HG02840 (cell line): ENCODE measurements around the gene DHRS7B.
"Not testable (repeated sequence)": the region's sequence is repeated elsewhere in the genome, so short reads cannot be mapped to it uniquely, and the experiment has no call there.

Source experiments
- ATAC-seq: cut with Tn5 transposase; IDR thresholded peaks from one replicate; pipeline ENCODE4 v1.9.1; 2021; ENCODE audit warnings: mild to moderate bottlenecking, moderate library complexity, moderate number of reproducible peaks; ENCODE audit not compliant: unreplicated experiment, low FRiP score

Gene DHRS7B

GRCh38 chr17:21201874-21202273, 75.1 kb downstream of the DHRS7B start:
- ATAC-seq = no peak

GRCh38 chr17:21202512-21202911, 75.7 kb downstream of the DHRS7B start:
- no peak for ATAC-seq

GRCh38 chr17:21204935-21205334, 78.2 kb downstream of the DHRS7B start:
- ATAC-seq = no peak

GRCh38 chr17:21208352-21208751, 81.6 kb downstream of the DHRS7B start:
- no peak for ATAC-seq

DNA sequence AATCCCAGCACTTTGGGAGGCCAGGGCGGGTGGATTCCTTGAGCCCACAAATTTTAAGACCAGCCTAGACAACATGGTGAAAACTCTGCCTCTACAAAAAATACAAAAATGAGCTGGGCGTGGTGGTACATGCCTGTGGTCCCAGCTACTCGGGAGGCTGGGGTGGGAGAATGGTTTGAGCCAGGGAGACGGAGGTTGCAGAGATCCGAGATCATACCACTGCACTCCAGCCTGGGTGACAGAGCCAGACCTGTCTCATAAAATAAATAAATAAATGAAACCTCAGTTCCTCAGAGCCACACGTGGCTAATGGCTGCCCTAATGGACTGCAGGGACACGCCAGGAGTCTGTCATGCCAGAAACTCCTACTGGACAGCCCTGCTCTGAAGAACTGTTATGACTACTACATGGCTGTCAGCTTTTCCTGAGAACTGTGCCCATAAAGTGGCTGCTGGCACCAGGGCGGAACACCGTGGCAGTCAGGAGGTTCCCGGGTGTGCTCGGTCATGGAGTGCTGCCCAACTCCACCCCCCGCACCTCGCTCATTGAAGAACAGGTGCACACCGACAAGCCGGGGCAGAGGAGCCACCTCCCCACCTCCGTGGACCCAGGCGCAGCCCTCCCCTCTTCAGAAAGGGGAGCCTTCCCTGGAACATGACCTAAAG, 82.9 kb downstream of the DHRS7B start:
- ATAC-seq = no peak

GRCh38 chr17:21210411-21211076, 83.8 kb downstream of the DHRS7B start:
- no peak for ATAC-seq

GRCh38 chr17:21211825-21212479, 85.2 kb downstream of the DHRS7B start:
- ATAC-seq = no peak

DNA sequence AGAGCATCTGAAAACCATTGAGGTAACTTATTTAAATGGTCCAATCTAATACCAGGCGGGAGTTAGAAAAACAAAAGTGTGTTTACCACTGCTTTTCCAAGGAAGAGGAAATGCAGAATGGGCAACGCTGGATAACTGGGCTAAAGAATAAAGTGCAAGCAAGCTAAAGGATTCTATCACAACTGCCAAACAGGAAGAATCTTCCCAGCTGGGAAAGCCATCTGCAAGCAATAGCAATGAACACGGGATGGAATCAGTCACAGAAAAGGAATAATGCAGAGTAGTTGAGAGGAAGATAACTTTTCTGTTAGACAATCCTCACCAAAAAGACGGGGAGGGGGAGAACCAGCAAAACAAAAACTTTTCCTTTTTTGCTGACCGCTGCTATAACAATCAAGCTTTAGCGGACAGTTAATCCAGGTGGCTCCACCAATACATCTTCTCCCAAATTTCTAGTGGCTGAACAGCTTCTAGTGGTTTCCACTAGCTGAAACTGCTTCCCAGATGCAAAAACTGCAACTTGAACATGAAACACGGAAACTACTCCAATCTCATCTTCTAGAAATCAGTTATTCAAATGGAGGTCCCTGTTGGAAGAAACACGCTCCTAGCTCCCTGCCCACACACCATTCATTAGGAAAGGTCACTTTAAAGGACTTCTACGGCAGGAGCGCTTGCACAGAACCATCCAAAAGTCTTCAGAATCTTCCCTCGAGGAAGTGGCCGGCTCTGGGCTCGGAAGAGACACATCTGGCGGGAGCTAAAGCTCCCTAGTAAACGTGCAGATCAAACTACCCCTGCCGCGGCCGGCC, 86.3 kb downstream of the DHRS7B start:
- ATAC-seq = no peak

- peak; percentile 20 for ATAC-seq
These were observed 86.9 kb downstream of the DHRS7B start for GRCh38 chr17:21213638-21214014.

GRCh38 chr17:21214015-21214776, 87.4 kb downstream of the DHRS7B start, which contains the start of gene TMEM11:
Gene TMEM11, minus strand, starts transcription at chr17:21214161. Its CDS starts 9 bp downstream, at chr17:21214152.
- ATAC-seq = peak; percentile 81

GRCh38 chr17:21214777-21215541, 88.2 kb downstream of the DHRS7B start:
- peak; percentile 13 for ATAC-seq

DNA sequence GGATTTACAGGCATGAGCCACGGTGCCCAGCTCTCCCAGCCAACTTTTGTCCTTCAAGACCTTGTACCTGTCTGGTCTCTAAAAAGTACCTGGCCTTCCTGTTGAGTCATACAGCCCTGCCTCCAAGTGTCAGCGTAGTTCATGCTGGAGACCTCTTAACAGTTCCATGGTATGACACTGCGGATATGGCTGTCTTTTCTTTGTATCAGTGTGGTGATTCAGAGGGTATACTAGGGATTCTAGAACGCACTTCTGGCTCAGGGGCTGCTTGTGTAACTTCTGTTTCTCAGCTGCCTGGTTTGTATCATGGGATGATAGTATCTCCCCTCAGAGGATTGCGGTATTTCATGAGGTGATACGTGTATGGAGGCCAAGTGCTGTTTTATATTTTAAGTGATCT, 89.2 kb downstream of the DHRS7B start:
- ATAC-seq = no peak

DNA sequence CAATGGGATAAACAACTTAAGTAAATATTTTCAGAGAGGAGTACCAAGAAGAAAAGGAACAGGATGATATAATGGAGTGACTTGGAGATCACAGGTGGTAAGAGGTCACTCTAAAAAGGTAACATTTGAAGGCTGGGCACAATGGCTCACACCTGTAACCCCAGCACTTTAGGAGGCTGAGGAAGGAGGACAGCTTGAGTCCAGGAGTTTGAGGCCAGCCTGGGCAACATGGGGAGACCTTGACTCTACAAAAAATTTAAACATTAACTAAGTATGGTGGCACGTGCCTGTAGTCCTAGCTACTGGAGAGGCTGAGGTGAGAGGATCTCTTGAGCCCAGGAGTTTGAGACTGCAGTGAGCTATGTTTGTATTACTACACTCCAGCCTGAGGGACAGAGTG, 90.6 kb downstream of the DHRS7B start:
- ATAC-seq = no peak

GRCh38 chr17:21218101-21218500, 91.3 kb downstream of the DHRS7B start:
- no peak for ATAC-seq

GRCh38 chr17:21218831-21219380, 92.1 kb downstream of the DHRS7B start:
- no peak for ATAC-seq

GRCh38 chr17:21223086-21223485, 96.3 kb downstream of the DHRS7B start:
- no peak for ATAC-seq

- ATAC-seq = not testable (repeated sequence)
These were observed 100.5 kb downstream of the DHRS7B start for GRCh38 chr17:21227277-21227676.

DNA sequence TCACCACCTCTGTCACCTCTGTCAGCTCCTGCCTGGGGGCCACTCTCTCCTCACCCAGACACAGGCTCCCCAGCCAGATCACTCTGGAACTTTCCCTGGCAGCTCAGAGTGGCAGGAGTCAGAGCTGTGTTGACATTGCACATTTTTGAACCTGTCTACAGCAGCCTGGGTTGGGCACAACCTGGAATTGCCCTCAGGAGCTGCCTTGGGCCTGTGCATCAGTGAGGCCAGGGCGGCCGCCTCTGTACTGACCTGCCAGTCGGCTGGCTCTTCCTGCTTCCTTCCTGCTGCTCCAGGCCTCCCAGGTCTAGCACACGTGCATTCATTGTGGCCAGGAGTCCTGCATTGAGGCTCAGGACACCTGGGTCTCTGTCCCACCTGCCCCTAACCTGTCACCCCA, 101.3 kb downstream of the DHRS7B start:
- no peak for ATAC-seq

GRCh38 chr17:21228845-21229244, 102.1 kb downstream of the DHRS7B start:
- ATAC-seq = no peak
